Stimulated activated CD8-positive, alpha-beta memory T cell treated with anti-CD3 and anti-CD28 coated beads, Interleukin-7, amount 100 ng/mL, for 1 hour (primary cell): ENCODE results near the gene SSR2.
"Not testable (repeated sequence)": the region's sequence is repeated elsewhere in the genome, so short reads cannot be mapped to it uniquely, and the experiment has no call there.

Source experiments
- DNase-seq, 2 donors: peaks; one replicate each; pipeline ENCODE4 v3.0.0-alpha.2; 2020; ENCODE audit warnings: low read depth in 2 of 2

SSR2 gene

GRCh38 chr1:156048663-156049258 is 28.0 kb upstream of the SSR2 start:
- no peak for DNase-seq

GRCh38 chr1:156045076-156045475 is 24.3 kb upstream of the SSR2 start:
- no peak for DNase-seq

- no peak for DNase-seq
Measured at GRCh38 chr1:156042828-156043227, 22.1 kb upstream of the SSR2 start.

GRCh38 chr1:156034991-156035390 is 14.2 kb upstream of the SSR2 start:
- not testable (repeated sequence) for DNase-seq

GRCh38 chr1:156033011-156033410 is 12.3 kb upstream of the SSR2 start:
- DNase-seq, result no peak

GRCh38 chr1:156026588-156026987 is 5.8 kb upstream of the SSR2 start:
- no peak for DNase-seq

- DNase-seq, result no peak
Measured at GRCh38 chr1:156025876-156026275, 5.1 kb upstream of the SSR2 start.

- DNase-seq, result no peak
Measured at GRCh38 chr1:156024801-156025200, 4.0 kb upstream of the SSR2 start.

GRCh38 chr1:156021954-156022353 is 1.2 kb upstream of the SSR2 start:
- DNase-seq, result no peak

- DNase-seq, result no peak
Measured at GRCh38 chr1:156021093-156021428, 310 bp upstream of the SSR2 start.

GRCh38 chr1:156019946-156020292 is 832 bp downstream of the SSR2 start:
- no peak for DNase-seq

GRCh38 chr1:156014829-156015228 is 5.9 kb downstream of the SSR2 start:
- no peak for DNase-seq

GRCh38 chr1:156012051-156012817 is 8.5 kb downstream of the SSR2 start:
- DNase-seq, result no peak

- DNase-seq, result no peak
Measured at GRCh38 chr1:156009404-156009803, 11.3 kb downstream of the SSR2 start.

GRCh38 chr1:156006666-156007376 is 13.9 kb downstream of the SSR2 start:
- no peak for DNase-seq

- no peak for DNase-seq
Measured at GRCh38 chr1:156004843-156005584, 15.7 kb downstream of the SSR2 start.

- no peak for DNase-seq
Measured at GRCh38 chr1:156003923-156004188, 16.9 kb downstream of the SSR2 start.

GRCh38 chr1:156002188-156002911 is 18.4 kb downstream of the SSR2 start:
- DNase-seq, result no peak

GRCh38 chr1:156001662-156002171 is 19.0 kb downstream of the SSR2 start:
- no peak for DNase-seq

GRCh38 chr1:156001021-156001661 is 19.6 kb downstream of the SSR2 start:
- no peak for DNase-seq

GRCh38 chr1:155999964-156000363 is 20.8 kb downstream of the SSR2 start:
- DNase-seq, result no peak
